GM20000 (cell line): ENCODE data around the gene C3orf33.

Experiments used
- DNase-seq: peaks from one replicate; pipeline ENCODE4 v3.0.0; 2012; ENCODE audit warnings: low spot score
- CTCF ChIP-seq: IDR thresholded peaks from 2 replicates; pipeline ENCODE4 v1.5.1; 2012; ENCODE audit warnings: mild to moderate bottlenecking, control low read depth; ENCODE audit errors: extremely low read depth, missing control alignments

The C3orf33 gene

DNA sequence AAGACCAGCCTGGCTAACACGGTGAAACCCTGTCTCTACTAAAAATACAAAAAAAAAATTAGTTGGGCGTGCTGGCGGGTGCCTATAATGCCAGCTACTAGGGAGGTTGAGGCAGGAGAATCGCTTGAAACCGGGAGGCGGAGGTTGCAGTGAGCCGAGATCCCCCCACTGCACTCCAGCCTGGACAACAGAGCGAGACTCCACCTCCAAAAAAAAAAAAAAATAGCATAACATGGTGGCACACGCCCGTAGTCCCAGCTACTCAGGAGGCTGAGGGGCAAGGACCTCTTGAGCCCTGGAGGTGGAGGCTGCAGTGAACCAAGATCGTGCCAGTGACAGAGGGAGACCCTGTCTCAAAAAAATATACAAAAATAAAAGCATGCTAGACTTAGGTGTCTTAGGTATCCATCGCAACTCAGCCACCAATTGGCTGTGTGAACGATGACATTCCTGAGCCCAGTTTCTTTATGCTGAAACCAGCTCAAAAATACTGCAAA lies 67.5 kb downstream of the C3orf33 start:
- DNase-seq, result no peak
- TF ChIP-seq CTCF, result no peak

DNA sequence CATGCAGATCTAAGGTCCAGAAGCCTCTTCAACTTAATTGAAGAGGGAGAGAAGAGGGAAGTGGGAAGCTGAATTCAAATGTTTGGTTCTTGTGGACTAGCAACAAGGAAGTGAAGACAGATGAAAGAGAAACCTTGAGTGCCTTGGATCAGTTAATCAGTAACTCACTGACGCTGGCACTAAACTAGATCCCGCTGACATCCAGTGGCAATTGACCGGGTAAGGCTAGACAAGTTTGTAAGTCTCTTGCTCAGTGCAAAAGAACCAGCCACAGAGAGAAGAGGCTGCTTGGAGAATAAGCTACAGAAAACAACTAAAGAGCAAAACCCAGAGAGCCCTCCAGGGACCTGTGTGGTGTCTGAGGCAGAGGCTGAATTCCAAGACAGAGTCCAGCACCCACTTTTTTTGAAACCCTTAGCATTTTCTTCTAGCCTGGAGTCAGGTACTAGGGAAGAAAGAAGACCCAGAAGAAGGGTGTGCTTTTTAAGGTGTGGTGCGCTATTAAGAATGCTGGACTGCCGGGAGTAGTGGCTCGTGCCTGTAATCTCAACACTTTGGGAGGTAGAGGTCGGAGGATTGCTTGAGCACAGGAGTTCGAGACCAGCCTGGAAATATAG lies 68.1 kb downstream of the C3orf33 start:
- peak; percentile 49 for DNase-seq
- TF ChIP-seq CTCF, result no peak

GRCh38 chr3:155736381-155736780 lies 69.7 kb downstream of the C3orf33 start:
- TF ChIP-seq CTCF, result no peak
- no peak for DNase-seq

GRCh38 chr3:155730843-155731242 lies 75.2 kb downstream of the C3orf33 start:
- TF ChIP-seq CTCF, result no peak
- DNase-seq, result no peak

DNA sequence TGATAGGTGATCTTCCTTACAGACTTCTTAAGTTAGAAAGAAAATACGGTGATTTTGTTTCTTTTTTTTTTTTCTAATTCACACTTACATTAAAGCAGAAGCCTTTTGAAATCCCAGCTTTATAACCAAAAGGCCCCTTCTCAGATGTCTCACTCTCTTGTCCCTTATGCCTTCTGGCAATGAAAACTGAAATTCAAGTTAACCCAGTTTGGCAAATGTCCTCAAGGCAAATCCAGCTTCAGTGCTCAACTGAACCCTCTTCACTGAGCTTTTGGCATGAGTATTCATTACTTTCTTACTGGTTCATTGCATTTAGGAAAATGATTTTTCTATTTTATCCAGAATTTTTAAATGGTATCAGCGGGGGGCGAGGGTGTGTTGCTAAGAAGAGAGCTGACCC lies 78.2 kb downstream of the C3orf33 start:
- DNase-seq, result no peak
- TF ChIP-seq CTCF, result no peak

DNA sequence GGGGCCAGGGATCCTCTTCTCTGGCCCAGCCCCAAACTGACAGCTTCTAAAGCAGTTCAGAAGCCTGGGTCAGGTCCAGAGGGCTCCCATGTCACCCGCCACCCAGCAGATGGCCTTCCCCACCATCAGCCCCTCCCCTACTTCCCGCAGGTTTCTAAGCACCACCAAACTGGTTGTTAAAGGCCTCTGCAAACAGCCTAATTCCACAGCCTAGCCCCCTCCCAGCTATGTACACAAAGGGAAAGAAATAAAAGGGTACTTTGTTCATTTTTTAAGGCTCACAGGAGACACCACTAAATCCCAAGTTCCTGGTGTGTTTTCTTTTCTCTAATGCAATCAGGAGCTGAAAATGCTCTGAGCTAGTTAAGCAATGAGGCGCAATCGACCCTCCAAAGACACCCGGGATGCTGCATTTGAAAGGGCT lies 91.8 kb downstream of the C3orf33 start:
- TF ChIP-seq CTCF, result no peak
- DNase-seq, result no peak
